GM10248 (cell line): ENCODE results near the gene PLEKHA7.

Source experiments
- CTCF ChIA-PET: fragments of 300-600 bp; sonication (Branson Sonifier 250); formaldehyde crosslinking; extraction: SDS; loops from one replicate; lab custom pipeline; 2021; ENCODE audit warnings: antibody characterized with exemption; lab: Yijun Ruan, JAX
- POLR2A ChIA-PET: fragments of 350-650 bp; sonication (Branson Sonifier 250); formaldehyde crosslinking; extraction: SDS; loops from one replicate; lab custom pipeline; 2020; ENCODE audit warnings: antibody characterized with exemption; lab: Yijun Ruan, JAX
- DNase-seq: peaks from one replicate; pipeline ENCODE4 v3.0.0; 2012; ENCODE audit errors: extremely low spot score
- CTCF ChIP-seq: IDR thresholded peaks from 2 replicates; pipeline ENCODE4 v1.5.1; 2012; ENCODE audit warnings: mild to moderate bottlenecking, low read depth; ENCODE audit errors: extremely low read depth, missing control alignments, control extremely low read depth

The PLEKHA7 gene

GRCh38 chr11:16962146-16962545 is 52.1 kb downstream of the PLEKHA7 start:
- CTCF ChIA-PET: no interaction called here
- no peak for DNase-seq
- POLR2A ChIA-PET: no interaction called here
- TF ChIP-seq CTCF: no peak

GRCh38 chr11:16960250-16960649 is 54.0 kb downstream of the PLEKHA7 start:
- CTCF ChIA-PET: interaction anchor here (1.1 to 1.8 kb wide), 4 partner anchors 9 to 140 kb away, joined by 3 to 4 read pairs (median 3); no protein-coding TSS in a partner anchor

GRCh38 chr11:16959602-16960001 is 54.6 kb downstream of the PLEKHA7 start:
- TF ChIP-seq CTCF: no peak
- ChIA-PET CTCF (interaction anchor here (1.1 to 1.8 kb wide), 2 partner anchors 10 to 140 kb away, joined by 3 to 4 read pairs; no protein-coding TSS in a partner anchor), POLR2A (no interaction called here)
- no peak for DNase-seq

More at GRCh38 chr11:16960250-16960649, 54.0 kb downstream of the PLEKHA7 start:
- POLR2A ChIA-PET: no interaction called here
- TF ChIP-seq CTCF: no peak
- no peak for DNase-seq

- ChIA-PET CTCF (interaction anchor here (1.8 kb wide), 1 partner anchor 10 kb away, joined by 4 read pairs; no protein-coding TSS in a partner anchor), POLR2A (no interaction called here)
- no peak for TF ChIP-seq CTCF
- DNase-seq: no peak
These were observed 55.4 kb downstream of the PLEKHA7 start for GRCh38 chr11:16958833-16959232.

- TF ChIP-seq CTCF: no peak
- no peak for DNase-seq
- CTCF ChIA-PET: interaction anchor here (0.7 to 2.1 kb wide), 3 partner anchors 11 to 106 kb away, joined by 3 to 14 read pairs (median 3); no protein-coding TSS in a partner anchor
- POLR2A ChIA-PET: no interaction called here
These were observed 57.6 kb downstream of the PLEKHA7 start for GRCh38 chr11:16956538-16957153.

GRCh38 chr11:16953663-16954062 is 60.6 kb downstream of the PLEKHA7 start:
- no peak for DNase-seq
- CTCF ChIA-PET: interaction anchor here (1.3 to 1.6 kb wide), 2 partner anchors 16 to 109 kb away, joined by 3 to 4 read pairs; no protein-coding TSS in a partner anchor
- POLR2A ChIA-PET: no interaction called here
- TF ChIP-seq CTCF: no peak
